Hypothalamus (tissue), 51 donors: ENCODE measurements around the gene KCNAB1.

ENCODE experiments used
- DNase-seq, 51 donors: peaks; one replicate each; lab custom pipeline; 2025; lab: John Stamatoyannopoulos, UW

The KCNAB1 gene

GRCh38 chr3:156586905-156587759 lies 466.8 kb downstream of the KCNAB1 start:
- no peak for DNase-seq

GRCh38 chr3:156587760-156588069 lies 467.3 kb downstream of the KCNAB1 start:
- no peak for DNase-seq
